Measurements from ENCODE around the gene TMEM139.

- no peak for TF ChIP-seq TARDBP (IDR thresholded peaks at IDR 0.05; ENCODE audit: borderline replicate concordance)
- TF ChIP-seq, protein P1, sequence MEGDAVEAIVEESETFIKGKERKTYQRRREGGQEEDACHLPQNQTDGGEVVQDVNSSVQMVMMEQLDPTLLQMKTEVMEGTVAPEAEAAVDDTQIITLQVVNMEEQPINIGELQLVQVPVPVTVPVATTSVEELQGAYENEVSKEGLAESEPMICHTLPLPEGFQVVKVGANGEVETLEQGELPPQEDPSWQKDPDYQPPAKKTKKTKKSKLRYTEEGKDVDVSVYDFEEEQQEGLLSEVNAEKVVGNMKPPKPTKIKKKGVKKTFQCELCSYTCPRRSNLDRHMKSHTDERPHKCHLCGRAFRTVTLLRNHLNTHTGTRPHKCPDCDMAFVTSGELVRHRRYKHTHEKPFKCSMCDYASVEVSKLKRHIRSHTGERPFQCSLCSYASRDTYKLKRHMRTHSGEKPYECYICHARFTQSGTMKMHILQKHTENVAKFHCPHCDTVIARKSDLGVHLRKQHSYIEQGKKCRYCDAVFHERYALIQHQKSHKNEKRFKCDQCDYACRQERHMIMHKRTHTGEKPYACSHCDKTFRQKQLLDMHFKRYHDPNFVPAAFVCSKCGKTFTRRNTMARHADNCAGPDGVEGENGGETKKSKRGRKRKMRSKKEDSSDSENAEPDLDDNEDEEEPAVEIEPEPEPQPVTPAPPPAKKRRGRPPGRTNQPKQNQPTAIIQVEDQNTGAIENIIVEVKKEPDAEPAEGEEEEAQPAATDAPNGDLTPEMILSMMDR (IDR thresholded peaks at IDR 0.05 in 2 of 3, conservative IDR thresholded peaks at IDR 0.05 in 1 of 3; ENCODE audit: control insufficient read depth in 2 of 3, extremely low read depth in 1 of 3, insufficient read depth in 1 of 3, low read depth in 3 of 3, low read length in 3 of 3), result no peak
- no peak for TF ChIP-seq JUNB (IDR thresholded peaks at IDR 0.05)
- no peak for TF ChIP-seq ESRRA (IDR thresholded peaks at IDR 0.05; ENCODE audit: low read length)
These were observed 1.4 kb upstream of the TMEM139 start for GRCh38 chr7:143283381-143283780.

Data from GM12878 (cell line).